ENCODE measurements around the gene CDH4.

CDH4 gene

DNA sequence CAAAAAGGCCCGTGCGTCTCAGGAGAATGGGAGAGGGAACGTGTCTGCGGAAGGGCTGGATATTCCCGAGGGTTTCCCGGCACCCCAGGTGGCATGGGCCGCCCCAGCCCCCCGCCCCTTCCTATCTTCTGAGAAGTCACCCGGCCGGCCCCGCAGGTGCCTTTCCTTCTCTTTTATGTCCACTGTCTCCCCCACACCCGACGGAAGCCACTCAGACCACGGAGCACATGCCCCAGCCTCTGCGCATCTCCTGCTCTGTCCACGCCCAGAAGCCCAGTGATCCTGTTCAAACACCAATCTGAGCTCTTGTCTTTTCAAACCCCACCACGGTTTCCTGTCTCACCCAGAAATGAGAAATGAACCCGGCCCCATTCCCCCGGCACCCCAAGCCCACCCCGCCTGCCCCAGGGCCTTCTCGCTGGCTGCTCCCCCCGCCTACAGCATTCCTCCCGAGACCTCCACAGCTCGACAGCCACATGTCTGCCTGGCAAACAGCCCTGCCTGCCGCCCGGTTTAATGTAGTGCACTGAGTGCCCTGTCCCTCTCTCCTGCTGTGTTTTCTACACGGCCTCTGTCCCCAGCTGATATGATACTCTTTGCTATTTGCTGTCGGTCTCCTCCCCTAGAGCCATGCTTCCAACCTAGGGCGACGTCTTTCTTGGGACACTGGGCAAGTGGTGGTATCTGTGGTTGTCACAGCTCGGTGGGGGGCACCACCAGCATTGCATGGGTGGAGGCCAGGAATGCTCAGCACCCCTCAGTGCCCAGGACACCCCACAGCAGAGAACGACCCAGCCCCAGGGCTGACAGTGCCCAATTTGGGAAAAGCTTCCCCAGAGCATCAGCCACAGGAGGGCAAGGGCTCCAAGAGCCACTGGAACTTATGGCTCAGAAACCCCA lies 630.9 kb downstream of the CDH4 start:
- DNase-seq (ENCODE audit: low spot score) = no peak

DNA sequence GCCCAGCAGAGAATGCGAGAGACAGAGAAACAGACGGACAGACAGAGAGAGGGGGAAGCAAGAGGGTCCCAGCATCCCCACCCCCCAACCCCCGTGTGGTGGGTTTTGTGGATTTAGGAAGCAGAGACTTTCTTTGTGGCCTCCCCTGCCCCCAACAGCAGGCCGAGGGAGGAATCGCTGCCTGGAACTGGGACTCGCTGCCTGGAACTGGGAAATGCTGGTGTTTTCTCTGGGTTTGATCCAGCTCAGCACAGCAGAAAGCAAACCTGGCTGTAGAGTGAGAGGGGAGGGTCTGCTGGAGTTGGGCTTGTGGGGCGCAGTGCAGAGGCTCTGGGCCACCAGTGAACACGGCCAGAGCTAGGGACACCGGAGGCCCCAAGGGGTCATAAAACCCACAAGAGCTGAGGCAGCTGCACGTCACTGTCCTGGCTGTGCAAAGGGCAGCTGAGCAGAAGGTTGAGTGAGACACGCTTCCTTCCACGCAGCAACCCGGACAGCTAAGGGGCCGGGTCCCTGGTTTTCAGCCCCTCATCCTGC lies 631.9 kb downstream of the CDH4 start:
- peak; percentile 59 for DNase-seq (ENCODE audit: low spot score)

DNA sequence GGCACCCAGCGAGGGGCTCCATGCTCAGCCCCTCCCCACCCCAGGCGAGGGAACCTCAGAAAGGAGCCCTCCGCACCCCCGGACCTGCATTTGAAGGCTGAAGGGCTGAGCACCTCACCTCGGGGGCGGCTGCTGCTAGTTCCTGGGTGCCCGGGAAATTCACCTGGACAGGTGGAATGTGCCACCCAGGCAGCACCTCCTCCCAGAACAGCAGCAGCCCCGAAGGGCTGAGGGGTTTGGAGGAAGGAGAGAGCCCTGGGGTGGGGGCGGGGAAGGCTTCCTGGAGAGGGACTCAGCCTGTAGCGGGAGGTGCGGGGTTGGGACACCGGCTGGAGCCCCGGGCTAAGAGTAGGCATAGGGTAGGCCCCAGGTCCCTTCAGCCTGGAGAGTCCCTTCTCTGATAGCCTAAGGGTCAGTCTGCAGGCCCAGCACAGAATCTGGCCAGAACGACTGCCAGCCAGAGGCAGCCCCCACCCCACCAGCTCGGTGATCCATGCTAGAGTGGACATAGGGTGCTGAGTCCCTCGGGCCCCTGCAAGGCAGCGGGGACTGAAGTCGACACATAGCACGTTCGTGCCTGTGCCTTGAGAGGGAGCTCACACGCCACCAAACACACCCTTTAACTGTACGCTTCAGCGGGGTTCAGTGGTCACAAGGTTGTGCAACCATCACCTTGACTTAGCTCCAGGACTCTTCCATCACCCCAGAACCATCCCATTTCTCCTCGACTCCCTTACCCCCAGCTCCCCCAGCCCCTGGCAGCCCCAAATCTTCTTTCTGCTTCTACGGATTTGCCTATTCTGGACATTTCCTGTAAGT lies 632.7 kb downstream of the CDH4 start:
- DNase-seq (ENCODE audit: low spot score) = no peak

DNA sequence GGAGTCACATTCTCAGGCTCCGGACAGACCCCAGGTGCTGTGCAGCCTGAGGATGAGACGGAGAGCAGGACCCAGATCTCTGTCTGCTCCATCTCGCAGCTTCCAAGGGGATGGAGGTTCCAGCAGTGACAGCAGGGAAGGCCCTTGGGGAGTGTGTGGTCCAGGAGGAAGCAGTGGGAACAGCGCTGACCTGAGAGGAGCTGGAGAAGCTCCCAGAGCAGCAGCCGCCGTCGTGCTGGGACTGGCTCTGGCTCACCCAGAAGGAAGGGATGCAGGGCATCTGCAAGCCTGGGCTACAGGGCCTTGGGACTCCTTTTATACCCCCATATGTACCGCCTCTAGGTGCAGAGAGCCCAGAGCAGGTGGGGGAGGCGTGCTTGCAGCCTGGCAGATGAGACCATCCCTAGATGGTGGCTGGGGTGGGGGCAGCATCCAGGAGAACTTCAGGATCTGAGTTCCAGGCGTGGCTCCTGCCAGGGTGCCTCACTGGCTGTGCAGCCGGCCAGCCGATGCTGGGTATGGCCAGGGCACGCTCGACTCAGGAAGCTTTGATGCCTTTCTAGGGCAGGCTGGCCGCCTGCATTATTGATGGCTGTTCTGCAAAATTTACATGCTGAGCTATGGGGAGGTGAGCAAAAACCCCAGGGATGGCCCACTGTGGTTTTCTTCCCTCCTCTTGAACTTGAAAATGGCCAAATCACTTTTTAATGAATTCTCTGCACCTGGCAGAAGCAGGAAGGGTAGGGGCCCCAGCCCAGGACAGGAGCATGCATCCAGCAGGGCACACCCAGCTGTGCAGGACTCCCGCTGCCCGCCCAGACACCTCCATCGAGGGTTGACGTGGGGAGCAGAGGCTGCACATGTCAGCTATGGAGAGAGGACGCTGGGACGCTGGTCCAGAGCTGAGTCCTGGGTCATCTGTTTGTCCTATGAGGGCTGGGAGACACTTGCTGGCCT lies 634.0 kb downstream of the CDH4 start:
- no peak for DNase-seq (ENCODE audit: low spot score)

DNA sequence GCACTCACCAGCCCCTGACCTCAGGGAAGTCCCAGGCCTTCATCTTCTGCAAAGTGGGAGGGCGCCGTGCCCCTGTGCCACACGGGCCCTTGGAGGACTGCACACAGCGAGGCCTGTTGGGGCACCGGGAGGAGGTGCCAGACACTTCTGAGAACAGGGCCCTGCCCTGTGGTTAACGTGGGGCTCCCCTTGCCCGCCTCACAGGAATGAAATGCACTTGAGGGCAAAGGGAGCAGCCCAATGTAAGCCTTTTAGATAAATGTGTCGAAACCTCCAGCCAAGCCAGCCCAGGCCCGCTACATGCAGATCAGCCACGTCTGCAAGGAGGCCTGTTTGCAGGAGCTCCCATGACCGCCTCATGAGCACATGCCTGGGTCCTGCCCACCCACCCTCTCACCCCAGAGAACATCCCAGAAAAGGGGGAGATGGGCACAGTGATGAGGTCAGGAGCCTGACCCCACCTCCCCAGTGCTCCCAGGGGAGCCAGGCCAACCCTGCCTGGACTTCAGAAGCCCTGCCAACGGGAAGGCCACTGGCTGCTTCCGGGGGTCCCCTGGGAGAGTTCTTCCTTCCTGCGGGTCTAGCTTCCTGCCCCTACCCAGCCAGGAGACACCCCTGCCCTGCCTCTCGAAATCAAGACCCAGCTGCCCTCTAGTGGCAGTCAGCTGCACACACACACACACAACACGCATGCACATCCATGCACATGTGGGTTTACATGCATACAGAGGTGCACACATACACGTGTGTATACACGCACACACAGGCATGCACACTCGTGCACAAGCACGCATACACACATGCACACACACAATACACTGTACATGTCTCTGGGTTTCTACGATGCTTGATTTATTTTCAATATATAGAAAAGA lies 634.9 kb downstream of the CDH4 start:
- peak; percentile 67 for DNase-seq (ENCODE audit: low spot score)

DNA sequence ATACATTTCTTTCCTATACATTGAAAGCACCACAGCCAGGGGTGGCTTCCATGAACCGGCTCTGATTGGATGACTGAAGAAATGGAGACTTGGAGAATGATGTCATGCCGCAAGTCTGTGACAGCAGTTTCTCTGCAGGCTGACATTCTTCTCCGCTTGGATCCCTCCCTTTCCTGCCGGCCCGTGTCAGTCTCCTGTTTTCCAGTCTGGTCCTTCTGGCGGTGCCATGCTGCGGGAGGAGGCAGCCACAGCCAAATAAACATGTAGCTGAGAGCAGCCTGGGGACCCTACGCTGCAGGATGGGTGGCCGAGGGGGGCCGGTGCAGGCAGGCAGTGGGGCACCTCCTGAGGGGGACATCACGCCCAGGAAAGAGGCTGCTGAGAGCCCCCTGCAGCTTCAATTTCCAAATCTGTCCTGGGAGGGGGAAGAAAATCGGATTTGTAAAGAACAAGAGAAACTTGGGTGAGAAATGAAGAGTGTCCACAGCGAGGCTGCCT lies 635.6 kb downstream of the CDH4 start:
- no peak for DNase-seq (ENCODE audit: low spot score)

DNA sequence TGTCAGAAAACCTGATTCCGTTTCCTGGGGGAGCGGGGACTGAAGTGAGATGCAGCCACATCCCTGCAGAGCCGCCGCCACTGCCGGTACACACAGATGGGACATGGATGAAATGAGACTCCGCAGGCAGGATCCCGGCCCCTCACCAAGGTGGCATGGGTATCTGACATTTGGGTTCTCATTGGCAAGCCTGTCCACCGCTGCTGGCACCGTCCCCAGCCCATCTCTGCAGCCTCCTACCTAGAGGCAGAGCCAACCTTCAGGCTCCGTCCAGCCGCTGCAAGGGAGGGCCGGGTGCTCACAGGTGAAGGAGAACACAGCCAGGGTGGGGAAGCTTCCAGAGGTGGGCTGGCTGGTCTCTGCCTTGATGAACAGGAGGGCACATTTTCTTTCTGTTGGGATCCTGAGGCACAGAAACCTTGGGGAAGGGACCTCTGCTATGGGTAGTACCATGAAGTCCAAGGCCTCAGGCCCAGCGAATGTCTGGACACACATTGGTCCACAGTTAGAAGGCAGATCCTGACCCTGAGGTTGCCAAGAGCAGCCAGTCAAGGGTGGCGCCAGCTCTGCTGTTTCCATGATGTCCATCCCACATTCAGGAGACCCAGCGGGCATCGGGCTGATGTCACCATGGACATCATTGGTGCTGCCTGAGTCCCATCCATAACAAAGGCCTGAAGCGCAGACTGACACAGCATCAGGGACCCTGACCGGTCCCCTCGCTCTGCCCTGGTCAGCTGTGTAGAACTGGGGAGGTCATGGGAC lies 636.2 kb downstream of the CDH4 start:
- no peak for DNase-seq (ENCODE audit: low spot score)

DNA sequence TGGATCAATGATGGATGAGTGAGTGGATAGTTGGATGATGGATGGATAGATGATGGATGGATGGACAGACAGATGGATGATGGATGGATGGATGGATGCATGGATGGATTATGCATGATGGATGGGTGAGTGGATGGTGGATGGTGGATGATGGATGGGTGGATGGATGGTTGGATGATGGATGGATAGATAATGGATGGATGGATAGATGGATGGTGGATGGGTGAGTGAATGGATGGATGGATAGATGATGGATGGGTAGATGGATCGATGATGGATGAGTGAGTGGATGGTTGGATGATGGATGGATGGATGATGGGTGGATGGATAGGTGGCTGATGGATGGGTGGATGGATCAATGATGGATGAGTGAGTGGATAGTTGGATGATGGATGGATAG lies 637.6 kb downstream of the CDH4 start:
- DNase-seq (ENCODE audit: low spot score) = no peak

DNA sequence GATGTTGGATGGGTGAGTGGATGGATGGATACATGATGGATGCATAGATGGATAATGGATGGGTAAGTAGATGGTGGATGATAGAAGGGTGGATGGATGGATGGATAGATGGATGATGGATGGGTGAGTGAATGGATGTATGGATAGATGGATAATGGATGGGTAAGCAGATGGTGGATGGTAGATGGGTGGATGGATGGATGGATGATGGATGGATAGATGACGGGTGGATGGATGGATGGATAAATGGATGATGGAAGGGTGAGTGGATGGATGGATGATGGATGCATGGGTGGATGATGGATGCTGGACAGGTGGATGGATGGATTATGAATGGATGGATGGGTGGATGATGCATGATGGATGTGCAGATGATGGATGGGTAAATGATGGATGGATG lies 638.1 kb downstream of the CDH4 start:
- no peak for DNase-seq (ENCODE audit: low spot score)

DNA sequence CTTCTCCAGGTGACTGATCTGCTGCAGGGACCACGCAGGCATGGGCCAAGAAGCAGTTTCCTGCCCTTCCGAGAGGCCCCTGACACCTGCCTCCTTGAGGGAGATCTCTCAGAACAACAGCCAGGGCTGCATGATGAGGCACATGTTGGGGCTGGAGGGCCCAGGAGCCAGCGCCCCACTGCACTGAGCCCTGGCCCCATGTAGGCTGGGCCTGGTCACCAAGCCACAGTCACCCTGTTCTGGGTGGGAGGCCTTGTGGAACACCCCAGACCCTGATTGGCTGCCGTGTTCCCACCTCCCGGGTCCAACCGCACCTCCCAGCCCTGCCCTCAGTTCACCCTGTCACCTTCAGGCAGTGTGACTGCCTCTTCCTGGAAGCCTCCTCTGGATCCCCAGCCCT lies 639.4 kb downstream of the CDH4 start:
- DNase-seq (ENCODE audit: low spot score) = no peak

DNA sequence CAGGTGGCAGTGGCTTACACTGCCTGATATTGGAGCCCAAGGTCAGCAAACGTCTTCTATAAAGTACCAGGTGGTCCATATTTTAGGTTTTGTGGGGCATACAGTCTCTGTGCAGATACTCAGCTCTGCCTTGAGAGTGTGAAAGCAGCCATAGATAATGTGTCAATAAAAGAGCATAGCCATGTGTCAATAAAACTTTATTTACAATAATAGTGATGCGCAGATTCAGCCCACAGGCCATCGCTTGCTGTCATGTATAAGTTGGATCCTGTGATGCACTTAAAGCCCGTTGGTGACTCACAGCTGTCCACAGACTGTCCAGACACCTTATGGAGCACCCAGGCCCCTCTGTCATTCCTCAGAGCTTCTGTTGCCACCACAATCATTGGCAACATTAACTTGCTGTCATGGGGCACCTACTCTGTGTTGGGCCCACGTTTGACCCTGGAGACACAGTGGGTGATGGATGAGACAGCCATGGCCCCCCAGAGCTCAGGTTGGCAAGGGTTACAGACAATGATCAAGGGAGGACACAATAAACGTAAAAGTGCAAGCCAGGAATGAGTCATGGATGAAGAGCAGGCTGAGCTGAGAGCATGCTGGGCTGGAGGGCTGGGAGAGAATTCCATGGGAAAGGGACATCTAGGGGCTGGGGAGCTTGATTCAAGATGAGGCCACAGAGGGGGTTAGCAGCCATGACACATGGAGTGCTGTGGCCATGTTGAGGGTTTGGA lies 640.0 kb downstream of the CDH4 start:
- no peak for DNase-seq (ENCODE audit: low spot score)

DNA sequence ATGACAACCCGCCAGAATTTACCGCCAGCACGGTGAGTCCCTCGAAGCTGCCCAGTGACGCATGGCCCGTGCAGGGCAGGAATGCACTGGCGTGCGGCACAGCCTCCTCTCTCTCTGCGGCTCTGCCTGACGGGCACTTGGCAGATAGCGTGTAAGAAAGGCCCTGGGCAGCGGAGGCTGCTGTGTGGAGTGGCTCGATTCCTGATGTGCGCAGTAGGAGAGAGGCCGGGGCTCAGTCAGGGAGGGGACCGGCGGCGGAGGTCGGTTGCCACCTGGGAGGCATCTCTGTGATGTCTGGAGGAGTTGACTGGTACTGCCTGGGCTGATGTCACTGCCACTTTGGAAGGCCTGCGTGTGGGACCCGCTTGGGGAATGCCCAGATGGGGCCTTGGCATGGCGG lies 643.0 kb downstream of the CDH4 start:
- no peak for DNase-seq (ENCODE audit: low spot score)

DNA sequence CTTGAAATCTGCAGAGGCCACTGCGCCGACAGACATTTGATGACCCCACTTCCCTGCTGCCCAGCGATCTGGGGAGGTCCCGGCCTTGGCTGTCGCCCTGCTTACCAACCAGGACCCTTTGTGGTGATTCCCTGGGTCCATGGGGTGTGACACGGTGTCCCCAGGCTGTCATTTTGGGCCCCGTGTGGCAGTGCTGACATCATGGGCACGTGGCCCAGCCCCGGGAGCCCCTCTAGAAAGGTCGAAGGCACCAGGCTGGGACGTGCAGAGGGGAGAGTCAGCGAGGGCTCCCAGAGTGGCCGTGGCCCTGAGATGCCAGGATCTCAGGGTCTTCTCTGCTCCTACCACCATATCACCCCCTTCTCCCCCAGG lies 643.6 kb downstream of the CDH4 start:
- DNase-seq (ENCODE audit: low spot score) = no peak

DNA sequence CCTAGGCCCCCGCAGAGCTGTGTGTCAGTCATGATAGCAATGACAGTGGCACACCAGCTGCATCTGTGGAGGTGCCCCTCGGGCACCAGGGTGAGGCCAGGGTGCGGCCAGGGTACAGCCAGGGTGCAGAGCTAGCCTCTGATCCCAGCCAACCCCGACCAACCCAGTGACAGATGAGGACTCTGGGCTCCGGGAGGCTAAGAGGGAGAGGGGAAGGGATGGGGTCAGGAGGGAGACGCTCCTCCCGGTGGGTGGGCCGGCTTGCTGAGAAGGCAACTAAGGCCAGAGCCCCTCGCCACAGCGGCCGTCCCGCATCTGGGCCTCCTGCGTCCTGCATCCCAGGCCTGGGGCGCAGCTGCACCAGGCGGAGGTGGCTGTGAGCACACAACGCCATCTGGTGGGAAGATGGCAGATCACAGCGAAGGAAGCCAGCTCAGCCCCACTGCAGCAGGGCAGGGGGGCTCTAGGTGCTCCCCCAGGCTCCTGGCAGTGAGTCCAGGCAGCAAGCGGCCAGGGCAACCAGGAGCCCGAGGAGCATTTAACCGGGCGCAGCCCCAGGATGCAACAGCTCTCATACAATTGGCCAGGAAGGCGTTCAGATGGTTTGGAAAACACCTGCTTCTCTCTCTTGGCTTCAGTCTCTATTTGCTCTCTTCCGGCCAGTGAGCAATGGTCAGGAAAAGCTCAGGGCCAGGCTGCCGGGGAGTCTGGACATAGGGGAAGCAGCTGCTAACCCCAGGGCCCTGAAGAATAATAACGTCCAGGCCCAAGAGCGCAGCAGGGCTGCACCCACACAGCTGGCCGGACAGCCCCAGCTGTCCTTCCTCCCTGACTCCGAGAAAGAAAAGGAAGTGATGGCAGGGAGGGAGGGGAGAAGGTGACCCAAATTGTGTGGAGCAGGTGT lies 644.2 kb downstream of the CDH4 start:
- DNase-seq (ENCODE audit: low spot score) = peak; percentile 87

DNA sequence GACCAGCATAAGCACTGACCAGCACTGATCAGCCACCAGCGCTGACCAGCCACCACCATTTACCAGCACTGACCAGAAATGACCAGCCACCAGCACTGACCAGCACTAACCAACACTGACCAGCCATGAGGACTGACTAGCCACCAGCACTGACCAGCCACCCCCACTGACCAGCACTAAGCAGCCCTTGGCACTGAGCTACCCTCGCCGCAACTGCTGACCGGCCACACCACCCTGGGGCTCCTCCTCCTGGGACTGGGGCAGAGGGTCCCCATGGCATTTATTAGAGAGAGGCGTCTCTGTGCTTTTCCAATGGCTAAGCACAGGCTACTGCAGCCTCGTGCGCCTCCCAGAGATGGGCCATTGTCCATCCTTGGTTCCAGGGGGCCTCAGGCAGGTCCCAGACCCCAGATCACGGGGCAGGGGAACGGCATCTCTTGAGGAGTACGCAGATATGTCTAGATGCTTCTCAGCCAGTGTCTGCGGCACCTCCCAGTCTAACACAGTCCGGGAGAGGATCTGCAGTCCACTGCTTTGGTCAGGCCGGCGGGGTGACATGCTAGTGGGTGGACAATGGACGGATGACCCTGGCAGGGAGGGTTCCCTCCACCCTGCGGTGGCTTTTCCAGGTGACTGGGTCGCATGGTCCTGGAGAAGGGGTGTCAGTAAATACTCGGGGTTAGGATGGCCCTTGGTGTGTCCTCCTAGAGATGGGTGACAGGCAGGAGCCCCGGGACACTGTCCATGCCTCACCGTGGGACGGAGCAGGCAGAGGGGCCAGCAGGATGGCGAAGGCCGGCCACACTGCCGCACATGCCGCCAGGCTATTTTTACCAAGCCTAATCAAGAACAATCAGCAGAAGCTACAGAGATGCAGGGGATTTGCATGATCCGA lies 645.6 kb downstream of the CDH4 start:
- no peak for DNase-seq (ENCODE audit: low spot score)

DNA sequence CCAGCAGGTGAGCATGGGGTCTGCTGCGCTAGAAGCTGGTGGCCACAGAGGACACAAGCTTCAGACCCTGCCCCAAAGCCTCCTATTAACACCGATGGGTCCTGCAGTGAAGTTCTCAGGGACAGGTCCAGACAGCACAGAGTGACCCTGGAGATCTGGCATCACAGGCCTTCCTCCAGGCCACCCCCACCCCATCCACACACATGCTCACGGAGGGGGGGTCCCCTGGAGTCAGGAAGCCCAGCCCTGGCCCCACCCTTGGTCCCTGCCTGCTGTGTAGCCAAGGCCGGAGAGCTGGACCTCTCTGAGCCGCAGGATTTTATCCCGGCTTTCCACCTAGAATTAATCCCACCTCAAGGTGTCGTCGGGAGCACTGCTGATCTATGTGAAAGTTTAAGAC lies 646.3 kb downstream of the CDH4 start:
- DNase-seq (ENCODE audit: low spot score) = no peak
